GM12872 (cell line): ENCODE measurements around the gene RMND1.

ENCODE experiments used
- TF ChIP-seq, protein P1 (sequence below): IDR thresholded peaks from 3 replicates; pipeline ENCODE4 v1.5.1; 2011; ENCODE audit warnings: low read depth, mild to moderate bottlenecking, low read length, moderate library complexity; ENCODE audit not compliant: insufficient read depth

The RMND1 gene

DNA sequence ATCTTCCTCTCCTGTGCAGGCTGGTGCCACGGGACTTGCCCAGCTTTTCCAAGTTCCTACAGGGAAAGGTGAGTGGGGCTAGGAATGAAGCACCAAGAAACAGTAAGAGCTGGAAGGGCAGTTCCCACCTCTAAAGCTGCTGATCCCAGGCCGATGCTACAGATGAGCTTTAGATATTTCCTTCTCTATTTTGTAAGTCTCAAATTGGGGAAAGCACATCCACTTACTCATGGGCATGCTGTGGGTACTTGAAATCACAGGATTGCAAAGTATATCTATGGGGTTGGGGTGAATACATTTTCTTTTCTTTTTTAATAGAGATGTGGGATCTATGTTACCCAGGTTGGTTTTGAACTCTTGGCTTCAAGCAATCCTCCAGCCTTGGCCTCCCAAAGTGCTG lies 63.7 kb downstream of the RMND1 start:
- TF ChIP-seq, protein P1, sequence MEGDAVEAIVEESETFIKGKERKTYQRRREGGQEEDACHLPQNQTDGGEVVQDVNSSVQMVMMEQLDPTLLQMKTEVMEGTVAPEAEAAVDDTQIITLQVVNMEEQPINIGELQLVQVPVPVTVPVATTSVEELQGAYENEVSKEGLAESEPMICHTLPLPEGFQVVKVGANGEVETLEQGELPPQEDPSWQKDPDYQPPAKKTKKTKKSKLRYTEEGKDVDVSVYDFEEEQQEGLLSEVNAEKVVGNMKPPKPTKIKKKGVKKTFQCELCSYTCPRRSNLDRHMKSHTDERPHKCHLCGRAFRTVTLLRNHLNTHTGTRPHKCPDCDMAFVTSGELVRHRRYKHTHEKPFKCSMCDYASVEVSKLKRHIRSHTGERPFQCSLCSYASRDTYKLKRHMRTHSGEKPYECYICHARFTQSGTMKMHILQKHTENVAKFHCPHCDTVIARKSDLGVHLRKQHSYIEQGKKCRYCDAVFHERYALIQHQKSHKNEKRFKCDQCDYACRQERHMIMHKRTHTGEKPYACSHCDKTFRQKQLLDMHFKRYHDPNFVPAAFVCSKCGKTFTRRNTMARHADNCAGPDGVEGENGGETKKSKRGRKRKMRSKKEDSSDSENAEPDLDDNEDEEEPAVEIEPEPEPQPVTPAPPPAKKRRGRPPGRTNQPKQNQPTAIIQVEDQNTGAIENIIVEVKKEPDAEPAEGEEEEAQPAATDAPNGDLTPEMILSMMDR = no peak

DNA sequence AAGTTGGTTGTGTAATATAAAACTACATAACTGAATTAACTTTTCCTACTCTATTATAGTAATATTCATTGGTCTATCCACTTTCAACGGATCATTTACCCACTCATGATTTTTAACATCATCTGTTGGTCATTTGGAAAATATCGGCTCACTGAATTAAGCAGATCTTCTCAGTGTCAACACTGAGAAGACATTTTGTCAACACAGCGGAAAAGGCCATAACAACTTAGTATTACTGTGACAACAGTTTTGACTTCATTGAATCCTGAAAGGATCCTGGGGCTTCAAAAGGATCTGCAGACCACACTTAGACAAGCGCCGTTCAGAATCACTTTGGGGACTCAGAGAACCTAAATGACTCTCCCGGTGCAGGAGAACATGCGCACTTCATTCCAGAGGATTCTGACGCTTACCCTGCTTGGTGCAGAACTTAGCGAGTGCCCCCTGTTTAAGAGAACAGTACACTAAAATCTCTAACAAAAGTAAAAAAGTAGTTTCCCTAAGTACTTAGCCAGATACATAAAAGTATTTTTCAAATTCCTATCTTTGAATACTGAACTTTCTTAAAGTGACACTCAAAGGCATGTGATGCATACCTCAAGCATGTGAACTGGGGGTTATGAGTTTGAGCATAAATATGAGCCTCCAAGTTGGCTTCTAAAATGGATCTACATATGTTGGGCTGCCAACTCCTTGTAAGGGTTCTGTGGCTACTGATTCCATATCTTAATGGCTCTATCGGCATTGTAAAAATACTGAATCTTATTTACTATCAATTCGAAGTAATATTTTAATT lies 64.6 kb downstream of the RMND1 start:
- TF ChIP-seq, protein P1 = no peak

DNA sequence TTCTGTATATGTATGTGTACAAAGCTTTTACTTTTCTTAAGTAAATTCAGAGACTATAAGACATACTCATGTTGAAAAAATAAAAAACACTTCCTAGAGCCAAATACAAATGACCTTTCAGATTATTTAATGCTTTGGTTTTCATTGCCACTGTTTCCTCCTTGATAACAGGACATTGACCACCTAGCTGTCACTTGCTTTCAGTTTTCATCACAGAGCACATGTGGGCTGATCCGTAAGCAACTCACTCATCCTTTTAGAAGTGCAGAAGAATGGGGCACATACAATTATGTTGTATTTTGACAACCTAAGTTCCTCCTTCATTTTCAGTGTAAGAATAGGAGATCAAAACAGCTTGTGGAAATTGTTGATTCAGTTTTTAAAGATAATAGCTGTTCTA lies 66.7 kb downstream of the RMND1 start:
- TF ChIP-seq, protein P1 = no peak

DNA sequence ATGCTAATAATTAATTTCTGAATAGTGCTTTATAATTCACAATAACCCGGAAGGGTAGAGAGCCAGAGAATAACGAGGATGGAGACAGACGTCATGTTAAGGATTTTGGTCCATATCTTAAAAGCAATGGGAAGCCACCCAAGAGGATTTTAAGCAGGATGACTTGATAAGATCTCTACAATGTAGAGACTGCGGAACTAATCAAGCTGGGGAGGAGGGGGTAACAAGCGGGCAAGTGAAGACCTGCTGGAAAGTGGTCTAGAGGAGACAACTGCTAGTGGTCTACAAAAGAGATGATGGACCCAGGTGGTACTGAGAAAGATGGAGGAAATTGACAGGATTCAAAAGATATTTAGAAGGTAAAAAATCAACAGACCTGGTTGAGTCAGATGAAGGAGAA lies 67.8 kb downstream of the RMND1 start:
- TF ChIP-seq, protein P1 = no peak

DNA sequence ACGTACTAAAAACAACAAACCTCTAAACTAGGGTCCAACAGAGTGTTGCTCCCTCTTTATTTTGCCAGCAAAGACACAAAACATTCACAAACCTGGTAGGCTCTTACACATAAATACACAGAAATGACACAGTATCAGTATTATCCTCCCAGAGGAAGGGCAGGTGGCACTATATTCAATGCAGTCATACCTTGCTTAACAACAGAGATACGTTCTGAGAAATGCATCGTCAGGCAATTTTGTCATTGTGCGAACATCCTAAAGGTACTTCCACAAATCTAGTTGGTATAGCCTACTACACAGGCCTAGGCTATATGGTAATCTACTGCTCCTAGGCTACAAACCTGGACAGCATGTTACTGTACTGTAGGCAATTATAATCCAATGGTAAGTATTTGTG lies 70.2 kb downstream of the RMND1 start:
- TF ChIP-seq, protein P1 = no peak

DNA sequence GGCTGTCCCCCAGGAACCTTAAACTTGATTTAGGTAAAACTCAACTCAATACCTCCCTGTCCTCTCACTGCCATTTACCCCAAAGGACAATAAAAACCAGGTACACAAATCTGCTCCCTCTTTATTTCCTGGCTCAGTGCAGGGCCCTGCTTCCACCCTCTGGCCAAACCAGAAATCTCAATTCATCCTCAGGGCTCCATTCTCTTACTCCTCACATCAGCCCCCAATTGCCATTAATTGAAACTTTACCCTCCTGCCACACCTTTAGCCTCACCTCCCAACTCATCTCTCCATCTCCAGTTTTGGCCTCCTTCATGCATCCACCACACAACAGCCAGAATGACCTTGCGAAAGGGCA lies 71.1 kb downstream of the RMND1 start:
- TF ChIP-seq, protein P1 = no peak

DNA sequence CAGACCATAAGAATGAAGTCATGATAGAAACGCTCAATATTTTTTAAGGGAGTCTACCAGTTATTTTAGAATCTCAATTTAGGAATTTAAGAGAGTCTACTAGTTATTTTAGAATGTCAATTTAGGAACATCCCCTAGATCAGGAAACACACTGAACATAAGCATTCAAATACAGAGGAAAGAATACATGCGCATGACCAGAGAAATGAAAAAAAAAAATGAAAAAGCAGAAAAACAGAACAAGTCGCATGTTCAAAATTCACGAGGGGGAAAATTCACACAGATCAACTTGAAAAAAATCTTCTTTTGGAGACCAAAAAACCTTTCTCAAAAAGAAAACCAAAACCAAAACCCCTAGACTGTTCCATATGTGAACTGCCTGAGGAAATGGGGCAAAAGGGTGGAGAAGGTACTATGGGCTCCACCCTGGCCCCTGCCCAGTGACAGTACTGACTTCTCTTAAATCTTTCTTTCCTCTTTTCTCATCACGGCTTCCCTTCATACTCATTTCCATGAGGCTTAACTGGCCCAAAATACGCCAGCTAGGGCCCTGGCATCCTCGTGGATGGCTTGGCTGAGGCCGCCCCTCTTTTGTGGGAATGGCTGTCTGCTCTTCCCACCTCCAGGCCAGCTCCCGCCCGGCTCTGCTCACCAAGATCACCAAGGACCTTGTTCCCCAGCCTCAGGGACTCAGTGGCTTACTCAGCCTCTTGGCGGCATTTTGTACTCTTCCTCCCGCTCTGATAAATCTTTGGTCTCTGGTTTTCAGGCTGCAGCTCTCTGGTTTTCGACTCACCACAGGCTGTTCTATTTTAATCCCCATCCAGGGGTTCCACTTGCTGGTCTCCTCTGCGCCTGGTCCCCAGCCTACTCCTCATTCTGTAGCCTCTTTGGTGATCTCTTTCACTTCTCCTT lies 71.7 kb downstream of the RMND1 start:
- TF ChIP-seq, protein P1 = no peak
